OCI-LY3 (cell line): ENCODE measurements around the gene SIX2.

Experiments
- CTCF ChIP-seq: fragments of 200-600, 300-600 bp; sonication (generic); IDR thresholded peaks from 2 replicates; pipeline ENCODE4 v1.5.1; 2014; ENCODE audit warnings: antibody characterized with exemption, low read length, low read depth
- EZH2phosphoT487 ChIP-seq: fragments of 200-600 bp; shearing (Covaris generic); IDR thresholded peaks from 2 replicates; pipeline ENCODE4 v1.6.1; 2018; ENCODE audit warnings: antibody characterized with exemption, mixed run types, low read depth

- TF ChIP-seq CTCF (no peak), EZH2phosphoT487 (no peak)
Observed at GRCh38 chr2:45047301-45047700, 38.0 kb upstream of the SIX2 start.
